ENCODE data around the gene LCE1E. TPM values are rescaled to one million over a fixed set of nuclear protein-coding genes. Genes with fewer than 3 reads are reported as not detected.

The LCE1E gene
- total RNA-seq, 4 donors from 2014 or later = not detected

DNA sequence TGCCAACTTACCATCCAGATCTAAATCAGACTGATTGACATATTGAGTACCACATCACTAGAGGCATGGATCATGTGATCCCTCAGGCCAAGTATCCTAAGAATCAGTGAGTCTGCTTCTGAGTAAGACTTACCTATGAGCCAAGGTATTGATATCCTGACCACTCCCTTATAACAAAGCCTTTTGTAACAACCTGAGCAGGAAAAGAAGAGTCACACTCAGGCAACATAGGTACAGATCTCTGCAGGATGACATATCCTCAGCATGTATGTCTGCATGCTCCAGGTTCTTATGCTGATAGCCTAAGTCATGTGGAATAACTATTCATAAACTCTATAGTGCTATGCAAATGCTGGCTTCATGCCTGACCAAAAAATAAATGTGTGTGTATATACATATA, 38.9 kb downstream of the LCE1E start:
- H3K9me3 ChIP-seq = no peaks in the 10 kb centered on the region
- DNase-seq (ENCODE audit: low spot score in 2 of 2) = no peak
- no peak overlapping the region for H3K27ac ChIP-seq
- H3K27me3 ChIP-seq = no peaks in the 10 kb centered on the region
- H3K36me3 ChIP-seq = no peaks in the 10 kb centered on the region
- no peak for TF ChIP-seq POLR2A (IDR thresholded peaks at IDR 0.05)
- TF ChIP-seq, protein P1, sequence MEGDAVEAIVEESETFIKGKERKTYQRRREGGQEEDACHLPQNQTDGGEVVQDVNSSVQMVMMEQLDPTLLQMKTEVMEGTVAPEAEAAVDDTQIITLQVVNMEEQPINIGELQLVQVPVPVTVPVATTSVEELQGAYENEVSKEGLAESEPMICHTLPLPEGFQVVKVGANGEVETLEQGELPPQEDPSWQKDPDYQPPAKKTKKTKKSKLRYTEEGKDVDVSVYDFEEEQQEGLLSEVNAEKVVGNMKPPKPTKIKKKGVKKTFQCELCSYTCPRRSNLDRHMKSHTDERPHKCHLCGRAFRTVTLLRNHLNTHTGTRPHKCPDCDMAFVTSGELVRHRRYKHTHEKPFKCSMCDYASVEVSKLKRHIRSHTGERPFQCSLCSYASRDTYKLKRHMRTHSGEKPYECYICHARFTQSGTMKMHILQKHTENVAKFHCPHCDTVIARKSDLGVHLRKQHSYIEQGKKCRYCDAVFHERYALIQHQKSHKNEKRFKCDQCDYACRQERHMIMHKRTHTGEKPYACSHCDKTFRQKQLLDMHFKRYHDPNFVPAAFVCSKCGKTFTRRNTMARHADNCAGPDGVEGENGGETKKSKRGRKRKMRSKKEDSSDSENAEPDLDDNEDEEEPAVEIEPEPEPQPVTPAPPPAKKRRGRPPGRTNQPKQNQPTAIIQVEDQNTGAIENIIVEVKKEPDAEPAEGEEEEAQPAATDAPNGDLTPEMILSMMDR (IDR thresholded peaks at IDR 0.05) = no peak
- no peak for TF ChIP-seq EP300 (IDR thresholded peaks at IDR 0.05)
- no peaks in the 10 kb centered on the region for H3K4me1 ChIP-seq
- H3K4me3 ChIP-seq = no peak overlapping the region

DNA sequence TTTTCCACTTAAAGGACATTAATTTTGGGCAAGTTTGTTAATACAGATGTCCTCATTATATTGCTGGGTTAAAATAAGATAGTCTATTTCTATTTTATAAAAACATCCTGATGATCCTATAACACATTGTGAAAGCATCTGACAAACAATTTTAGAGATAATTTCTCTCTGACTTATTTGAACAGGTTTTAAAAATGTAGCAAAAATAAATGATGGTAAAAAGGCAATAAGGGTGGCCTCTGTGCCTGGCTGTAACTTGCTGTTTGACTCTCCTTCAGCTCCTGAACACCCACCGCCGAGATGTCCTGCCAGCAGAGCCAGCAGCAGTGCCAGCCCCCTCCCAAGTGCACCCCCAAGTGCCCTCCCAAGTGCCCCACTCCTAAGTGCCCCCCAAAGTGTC, 41.1 kb downstream of the LCE1E start, which contains the start of gene LCE1A:
Gene LCE1A (plus strand): TSS at position 301 of the 400 bp plus-strand sequence. CDS start 0 bp downstream, at position 301.
- WGBS, 2 donors = 77 to 79% methylated on average over 2 of the region's 2 CpGs
- H3K9me3 ChIP-seq = peaks cover 0 to 12% (median 0%) of the 10 kb centered on the region in 4 donors
- H3K36me3 ChIP-seq = no peaks in the 10 kb centered on the region
- no peak for TF ChIP-seq POLR2A (IDR thresholded peaks at IDR 0.05)
- TF ChIP-seq, protein P1 (IDR thresholded peaks at IDR 0.05) = no peak
- no peak for TF ChIP-seq EP300 (IDR thresholded peaks at IDR 0.05)
- no peaks in the 10 kb centered on the region for H3K27me3 ChIP-seq
- H3K4me3 ChIP-seq = no peak within 1 kb of the TSS
- H3K27ac ChIP-seq = no peak within 1 kb of the TSS
- no peak for DNase-seq (ENCODE audit: low spot score in 2 of 2)
- H3K4me1 ChIP-seq = no peaks in the 10 kb centered on the region

DNA sequence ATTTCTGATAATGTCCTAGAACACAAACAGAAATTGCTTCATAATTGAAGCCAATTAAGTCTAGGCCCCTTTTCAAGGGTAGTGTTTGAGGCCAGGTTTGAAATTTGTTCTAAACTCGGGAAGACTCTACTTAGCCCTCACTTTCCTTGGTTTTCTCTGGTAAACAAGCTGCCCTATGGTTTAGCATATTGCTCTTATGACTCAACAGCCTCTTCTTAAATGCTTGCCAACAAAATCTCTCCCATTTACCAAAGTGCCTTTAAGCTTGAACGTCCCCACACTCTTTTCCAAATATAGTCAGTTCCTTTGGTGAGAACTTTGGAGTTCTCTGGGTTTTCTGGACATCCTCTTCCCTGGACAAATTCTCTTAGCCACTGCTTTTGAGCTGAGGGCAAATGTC, 50.8 kb downstream of the LCE1E start:
- Histone ChIP-seq H3K4me1 (no peaks in the 10 kb centered on the region), H3K36me3 (no peaks in the 10 kb centered on the region), H3K9me3 (no peaks in the 10 kb centered on the region), H3K27me3 (no peaks in the 10 kb centered on the region), H3K27ac (no peak overlapping the region), H3K4me3 (no peak overlapping the region)
- WGBS, 2 donors = 41 to 65% methylated on average over 2 of the region's 2 CpGs
- DNase-seq (ENCODE audit: low spot score in 2 of 2) = no peak
- TF ChIP-seq EP300 (IDR thresholded peaks at IDR 0.05) (no peak), POLR2A (IDR thresholded peaks at IDR 0.05) (no peak)
- TF ChIP-seq, protein P1 (IDR thresholded peaks at IDR 0.05) = no peak

Other genes starting within 250 kb of the LCE1E start
- gene LCE3E, start 219.5 kb upstream of the LCE1E start, total RNA-seq = not detected
- gene LCE3D, start 205.7 kb upstream of the LCE1E start, total RNA-seq = not detected
- not detected for gene LCE3C, start 186.0 kb upstream of the LCE1E start, total RNA-seq
- gene LCE3B, start 172.4 kb upstream of the LCE1E start, total RNA-seq = not detected
- gene LCE3A, start 163.2 kb upstream of the LCE1E start, total RNA-seq = not detected
- gene LCE2D, start 122.9 kb upstream of the LCE1E start, total RNA-seq = not detected
- gene LCE2C, start 111.0 kb upstream of the LCE1E start, total RNA-seq = not detected
- gene LCE2B, start 100.1 kb upstream of the LCE1E start, total RNA-seq = not detected
- not detected for gene LCE2A, start 87.9 kb upstream of the LCE1E start, total RNA-seq
- not detected for gene LCE4A, start 78.1 kb upstream of the LCE1E start, total RNA-seq
- gene KPRP, start 28.2 kb upstream of the LCE1E start, total RNA-seq = not detected
- gene LCE1F, start 11.1 kb upstream of the LCE1E start, total RNA-seq = not detected
- gene LCE1D, start 10.5 kb downstream of the LCE1E start, total RNA-seq = not detected
- gene LCE1C, start 20.4 kb downstream of the LCE1E start, total RNA-seq = not detected
- not detected for gene LCE1B, start 25.7 kb downstream of the LCE1E start, total RNA-seq
- not detected for gene LCE1A, start 41.2 kb downstream of the LCE1E start, total RNA-seq
- not detected for gene LCE6A, start 56.6 kb downstream of the LCE1E start, total RNA-seq
- gene LCE7A, start 73.7 kb downstream of the LCE1E start, total RNA-seq = not detected
- not detected for gene SMCP, start 92.1 kb downstream of the LCE1E start, total RNA-seq
- gene IVL, start 122.3 kb downstream of the LCE1E start, total RNA-seq = not detected
- not detected for gene SPRR5, start 160.9 kb downstream of the LCE1E start, total RNA-seq
- not detected for gene SPRR4, start 184.4 kb downstream of the LCE1E start, total RNA-seq
- gene SPRR1A, start 197.8 kb downstream of the LCE1E start, total RNA-seq = not detected
- gene SPRR3, start 215.5 kb downstream of the LCE1E start, total RNA-seq = not detected
- gene SPRR1B, start 244.9 kb downstream of the LCE1E start, total RNA-seq = not detected

Measured in tibial nerve (tissue), 4 donors.